Measurements from ENCODE around the gene FOXRED1.
"Not testable (repeated sequence)": the region's sequence is repeated elsewhere in the genome, so short reads cannot be mapped to it uniquely, and the experiment has no call there.

- TF ChIP-seq CTCF (conservative IDR thresholded peaks at IDR 0.05; ENCODE audit: low read depth, low read length); MAZ (IDR thresholded peaks at IDR 0.05; ENCODE audit: borderline replicate concordance, low read depth, low read length); CHD1 (IDR thresholded peaks at IDR 0.05; ENCODE audit: low read depth, low read length); FOS (IDR thresholded peaks at IDR 0.05; ENCODE audit: low read depth, low read length); RAD21 (IDR thresholded peaks at IDR 0.05; ENCODE audit: low read length); ELK1 (IDR thresholded peaks at IDR 0.05; ENCODE audit: borderline replicate concordance, low read depth, low read length); USF2 (IDR thresholded peaks at IDR 0.05; ENCODE audit: low read depth, low read length); SMC3 (IDR thresholded peaks at IDR 0.05; ENCODE audit: low read depth, low read length): not testable (repeated sequence)
These were observed 39.8 kb downstream of the FOXRED1 start for GRCh38 chr11:126308771-126309170.

Data from IMR-90 (cell line).